HG03432 (cell line): ENCODE results near the gene GNB5.
"Not testable (repeated sequence)": the region's sequence is repeated elsewhere in the genome, so short reads cannot be mapped to it uniquely, and the experiment has no call there.

Experiments
- ATAC-seq: cut with Tn5 transposase; IDR thresholded peaks from one replicate; pipeline ENCODE4 v1.9.1; 2021; ENCODE audit warnings: mild to moderate bottlenecking, moderate library complexity; ENCODE audit not compliant: unreplicated experiment

GNB5 gene

GRCh38 chr15:52097180-52097579 lies 94.0 kb downstream of the GNB5 start:
- ATAC-seq: no peak

- ATAC-seq: not testable (repeated sequence)
These were observed 94.7 kb downstream of the GNB5 start for GRCh38 chr15:52096536-52096935.

GRCh38 chr15:52095597-52096262 lies 95.5 kb downstream of the GNB5 start:
- no peak for ATAC-seq

DNA sequence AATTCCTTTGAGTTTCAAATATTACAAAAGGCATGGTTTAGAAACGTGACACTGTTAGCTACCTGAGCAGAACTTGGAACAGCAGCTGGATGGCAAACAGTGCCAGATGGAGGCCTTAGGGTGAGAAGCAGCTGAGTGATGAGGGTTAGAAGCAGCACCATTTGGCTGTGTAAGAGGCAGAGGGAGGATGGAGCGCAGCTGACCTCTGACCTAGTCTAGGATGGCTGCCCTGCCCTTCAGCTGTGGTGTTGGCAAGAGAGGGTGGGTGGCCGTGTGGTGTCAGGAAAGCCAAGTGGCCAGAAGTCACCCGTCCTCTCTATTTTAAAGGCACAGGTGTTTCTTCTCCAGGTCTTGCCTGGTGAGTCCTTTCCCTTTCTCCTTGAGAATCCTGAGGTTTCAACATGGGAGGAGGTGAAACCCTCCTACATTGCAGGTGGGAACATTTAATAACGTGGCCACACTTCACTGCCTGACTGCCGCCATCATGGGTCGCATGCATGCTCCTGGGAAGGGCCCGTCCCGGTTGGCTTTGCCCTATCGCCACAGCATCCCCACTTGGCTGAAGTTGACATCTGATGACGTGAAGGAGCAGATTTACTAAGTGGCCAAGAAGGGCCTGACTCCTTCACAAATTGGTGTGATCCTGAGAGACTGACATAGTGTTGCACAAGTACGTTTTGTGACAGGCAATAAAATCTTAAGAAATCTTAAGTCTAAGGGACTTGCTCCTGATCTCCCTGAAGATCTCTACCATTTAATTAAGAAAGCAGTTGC lies 96.2 kb downstream of the GNB5 start:
- no peak for ATAC-seq

GRCh38 chr15:52093539-52094510 lies 97.4 kb downstream of the GNB5 start:
- ATAC-seq: no peak

- no peak for ATAC-seq
These were observed 98.0 kb downstream of the GNB5 start for GRCh38 chr15:52093167-52093538.

DNA sequence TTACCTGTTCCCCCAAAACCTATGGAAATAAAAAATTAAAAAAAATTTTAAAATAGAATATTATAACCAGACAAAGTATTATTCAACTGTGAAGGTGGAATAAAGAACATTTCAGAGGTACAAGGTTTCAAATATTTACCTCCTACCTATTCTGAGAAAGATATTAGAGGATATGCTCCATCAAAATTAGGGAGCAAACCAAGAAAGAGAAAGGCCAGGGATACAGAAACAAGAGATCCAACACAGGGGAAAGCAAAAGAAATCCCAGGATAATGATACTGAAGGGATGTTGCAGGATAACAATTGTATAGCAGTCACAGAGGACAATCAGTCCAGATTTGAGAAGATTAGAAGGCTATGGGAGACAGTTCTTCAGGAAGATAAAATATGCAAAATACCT lies 101.0 kb downstream of the GNB5 start:
- ATAC-seq: no peak

GRCh38 chr15:52086011-52086786 lies 105.0 kb downstream of the GNB5 start:
- ATAC-seq: no peak

GRCh38 chr15:52085299-52085698 lies 105.9 kb downstream of the GNB5 start:
- no peak for ATAC-seq

- no peak for ATAC-seq
These were observed 107.6 kb downstream of the GNB5 start for GRCh38 chr15:52083603-52084002.

GRCh38 chr15:52083037-52083359 lies 108.2 kb downstream of the GNB5 start:
- peak; percentile 15 for ATAC-seq

DNA sequence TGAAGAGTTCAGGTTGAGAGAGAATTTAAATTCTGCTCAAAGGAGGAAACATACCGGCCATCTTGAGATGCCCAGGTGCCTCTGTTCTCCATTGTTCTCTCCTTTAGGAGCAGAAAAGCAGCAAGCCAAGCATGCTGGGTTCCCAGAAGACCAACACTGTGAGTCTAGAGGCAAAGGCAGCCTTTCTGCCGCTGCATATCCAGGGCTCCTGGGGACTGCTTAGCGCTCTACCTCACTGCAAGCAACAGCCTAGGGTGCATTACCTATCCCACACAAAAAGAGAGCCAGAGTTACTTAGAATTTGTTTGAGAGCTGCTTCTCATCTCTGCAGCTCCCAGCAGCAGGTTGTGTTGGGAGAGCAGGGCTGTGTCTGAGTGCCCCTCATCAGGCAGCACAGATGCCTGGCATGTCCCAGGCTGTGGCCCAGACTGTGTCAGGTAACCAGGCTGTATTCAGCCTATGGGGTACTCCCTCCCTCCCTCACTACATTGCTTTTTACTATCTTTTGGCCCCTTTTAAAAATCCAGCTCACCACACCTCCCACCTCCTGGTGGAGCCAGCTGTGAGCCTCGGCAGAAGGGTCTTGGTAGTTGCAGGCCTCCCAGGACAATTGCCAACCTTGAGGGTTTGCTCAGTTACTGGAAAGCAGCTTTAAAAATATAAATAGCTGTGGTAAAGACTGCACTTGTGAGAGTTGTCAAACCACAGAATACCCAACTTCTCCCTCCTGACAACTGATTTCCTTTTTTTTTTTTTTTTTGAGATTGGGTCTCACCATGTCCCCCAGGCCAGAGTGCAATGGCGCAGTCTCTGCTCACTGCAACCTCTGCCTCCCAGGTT lies 108.8 kb downstream of the GNB5 start:
- ATAC-seq: peak; percentile 81

- ATAC-seq: no peak
These were observed 110.3 kb downstream of the GNB5 start for GRCh38 chr15:52080706-52081392.

GRCh38 chr15:52080031-52080430 lies 111.2 kb downstream of the GNB5 start:
- ATAC-seq: no peak

GRCh38 chr15:52078876-52079700 lies 112.1 kb downstream of the GNB5 start:
- peak; percentile 38 for ATAC-seq

DNA sequence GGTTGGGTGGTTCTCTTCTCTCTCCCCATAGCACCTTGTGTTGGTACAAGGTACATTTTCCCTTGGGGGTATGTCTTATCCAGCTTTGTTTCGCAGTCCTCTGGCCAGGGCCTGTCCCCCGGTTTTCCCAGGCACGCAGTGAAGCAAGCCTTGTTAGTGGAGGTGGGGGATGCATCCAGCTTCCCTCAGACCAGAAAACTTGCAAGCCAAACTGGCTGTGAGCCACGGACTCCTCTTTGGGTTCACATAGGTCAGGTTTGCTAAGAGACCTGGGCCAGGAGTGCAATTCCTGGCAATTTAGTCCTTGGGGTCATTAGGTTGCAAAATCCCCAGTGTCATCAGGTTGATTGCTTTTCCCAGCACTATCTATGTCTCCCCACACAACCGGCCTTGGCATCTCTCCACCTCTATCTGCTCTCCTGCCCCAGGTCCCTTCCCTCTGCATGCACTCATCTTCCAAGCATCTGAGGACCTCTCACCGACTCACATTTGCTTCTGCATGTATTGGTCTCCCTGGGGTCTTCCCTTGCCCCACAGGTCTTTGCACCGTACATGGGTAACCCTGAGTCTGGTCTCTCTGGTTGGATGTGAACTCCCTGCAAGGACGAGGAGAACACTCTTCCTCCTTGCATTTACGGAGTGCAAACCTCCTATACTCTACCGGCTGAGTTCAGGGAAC lies 112.9 kb downstream of the GNB5 start:
- ATAC-seq: no peak

DNA sequence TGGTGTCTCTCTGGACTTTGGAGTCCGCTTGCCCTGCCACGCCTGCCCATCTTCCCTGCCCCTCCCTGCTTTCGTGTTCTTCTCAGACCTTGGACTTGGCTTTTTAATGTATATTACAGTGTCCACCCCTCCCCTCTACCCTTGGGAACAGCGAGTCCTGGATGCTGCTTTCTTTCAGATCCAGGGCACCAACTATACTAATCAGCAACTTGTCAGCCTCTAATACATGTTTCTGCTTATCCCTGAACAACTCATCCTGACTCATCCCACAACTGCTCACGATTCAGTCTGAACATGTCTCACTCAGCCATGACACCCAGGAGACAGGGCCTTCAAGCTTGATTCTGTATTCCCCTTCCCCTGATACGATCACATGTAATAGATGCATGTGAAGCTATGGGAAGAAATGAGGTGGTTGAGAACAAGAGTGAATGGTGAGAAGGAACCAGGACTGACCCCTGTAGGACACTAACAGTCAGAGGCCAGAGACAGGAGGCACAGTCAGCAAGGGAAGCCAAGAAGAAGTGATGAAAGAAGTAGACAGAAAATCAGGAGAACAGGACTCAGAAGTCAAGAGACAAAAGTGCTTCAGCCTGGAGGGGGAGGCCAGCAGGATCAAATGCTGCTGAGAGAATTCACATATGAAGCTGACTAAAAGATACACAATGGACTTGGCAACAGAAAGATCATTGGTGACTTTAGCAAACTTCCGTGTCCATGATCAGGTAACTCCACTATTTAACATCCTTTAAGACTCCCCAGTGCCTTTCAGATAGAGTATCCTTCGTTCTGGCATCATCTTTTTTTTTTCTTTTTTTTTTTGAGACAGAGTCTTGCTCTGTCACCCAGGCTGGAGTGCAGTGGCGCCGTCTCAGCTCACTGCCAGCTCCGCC lies 114.1 kb downstream of the GNB5 start:
- ATAC-seq: peak; percentile 54
